ENCODE results near the gene NPAS4. TPM values are rescaled to one million over a fixed set of nuclear protein-coding genes. Genes with fewer than 3 reads are reported as not detected.

Gene NPAS4
- total RNA-seq, 1 experiment from 2014 or later, result 0.79 TPM

- Mint-ChIP-seq H3K27me3 (ENCODE audit: low read depth) (no peaks in the 10 kb centered on the region; the same call in 1 of the 2 replicates), H3K9me3 (peaks cover 10% of the 10 kb centered on the region), H3K4me1 (peaks cover 41% of the 10 kb centered on the region), H3K4me3 (peak overlapping the region; percentile 83), H3K27ac (no peak overlapping the region), H3K36me3 (peaks cover 7% of the 10 kb centered on the region; the same call in 1 of the 2 replicates)
- ChIA-PET CTCF (interaction anchor here (1.8 to 3.5 kb wide), 5 partner anchors 12 to 210 kb away, joined by 5 to 52 read pairs (median 20); partner anchors contain the start of genes DPP3, MRPL11 and RBM4B), POLR2A (interaction anchor here (3.5 kb wide), 1 partner anchor 12 kb away, joined by 22 read pairs; the partner anchor contains the start of gene DPP3)
- no peak for ATAC-seq
- DNase-seq (ENCODE audit: low spot score), result no peak
- no peak for TF ChIP-seq ZMAT4 (CRISPR knock-in tag; IDR thresholded peaks at IDR 0.05)
- no peak for TF ChIP-seq RORB (CRISPR knock-in tag; IDR thresholded peaks at IDR 0.05)
- no peak for TF ChIP-seq ZNF512 (CRISPR knock-in tag; IDR thresholded peaks at IDR 0.05; ENCODE audit: borderline replicate concordance)
- no peak for TF ChIP-seq JAZF1 (CRISPR knock-in tag; IDR thresholded peaks at IDR 0.05)
- TF ChIP-seq TEAD4 (CRISPR knock-in tag; IDR thresholded peaks at IDR 0.05), result no peak
- no peak for TF ChIP-seq SMAD3 (CRISPR knock-in tag; IDR thresholded peaks at IDR 0.05; ENCODE audit: borderline replicate concordance)
- no peak for TF ChIP-seq ETV6 (CRISPR knock-in tag; IDR thresholded peaks at IDR 0.05)
- no peak for TF ChIP-seq NFYB (CRISPR knock-in tag; conservative IDR thresholded peaks at IDR 0.05; ENCODE audit: low read depth)
- no peak for TF ChIP-seq GRHL2 (CRISPR knock-in tag; IDR thresholded peaks at IDR 0.05; ENCODE audit: insufficient replicate concordance, severe bottlenecking)
- TF ChIP-seq ZNF121 (CRISPR knock-in tag; IDR thresholded peaks at IDR 0.05), result no peak
- no peak for TF ChIP-seq E2F5 (CRISPR knock-in tag; IDR thresholded peaks at IDR 0.05)
- TF ChIP-seq ZNF416 (CRISPR knock-in tag; IDR thresholded peaks at IDR 0.05), result no peak
- TF ChIP-seq NR2C2 (CRISPR knock-in tag; IDR thresholded peaks at IDR 0.05), result no peak
- no peak for TF ChIP-seq IRF2 (CRISPR knock-in tag; IDR thresholded peaks at IDR 0.05; ENCODE audit: borderline replicate concordance, low read depth)
- TF ChIP-seq PREB (CRISPR knock-in tag; IDR thresholded peaks at IDR 0.05; ENCODE audit: borderline replicate concordance), result no peak
- no peak for TF ChIP-seq ZBTB21 (CRISPR knock-in tag; IDR thresholded peaks at IDR 0.05; ENCODE audit: borderline replicate concordance)
- TF ChIP-seq ATF3 (CRISPR knock-in tag; conservative IDR thresholded peaks at IDR 0.05), result no peak
These were observed 46.9 kb downstream of the NPAS4 start for GRCh38 chr11:66467756-66468155.

GRCh38 chr11:66468691-66469090 lies 47.9 kb downstream of the NPAS4 start:
- ATAC-seq, result no peak
- 0 out of 2 replicates have a peak, but pooled peaks cover under 1% of the 10 kb centered on the region for H3K36me3 Mint-ChIP-seq
- TF ChIP-seq GRHL2 (CRISPR knock-in tag; IDR thresholded peaks at IDR 0.05; ENCODE audit: insufficient replicate concordance, severe bottlenecking) (no peak), PREB (CRISPR knock-in tag; IDR thresholded peaks at IDR 0.05; ENCODE audit: borderline replicate concordance) (no peak), USF2 (CRISPR knock-in tag; IDR thresholded peaks at IDR 0.05) (no peak), CREB1 (CRISPR knock-in tag; IDR thresholded peaks at IDR 0.05) (no peak), HMGXB4 (CRISPR knock-in tag; IDR thresholded peaks at IDR 0.05) (no peak), ETV6 (CRISPR knock-in tag; IDR thresholded peaks at IDR 0.05) (no peak), ERG (CRISPR knock-in tag; IDR thresholded peaks at IDR 0.05) (no peak), ZBTB21 (CRISPR knock-in tag; IDR thresholded peaks at IDR 0.05; ENCODE audit: borderline replicate concordance) (no peak), ZNF263 (CRISPR knock-in tag; IDR thresholded peaks at IDR 0.05; ENCODE audit: low read depth) (no peak), NR1H2 (CRISPR knock-in tag; IDR thresholded peaks at IDR 0.05) (no peak)

More at GRCh38 chr11:66468691-66469090, 47.9 kb downstream of the NPAS4 start:
- H3K27me3 Mint-ChIP-seq (ENCODE audit: low read depth), result no peaks in the 10 kb centered on the region; the same call in 1 of the 2 replicates
- DNase-seq (ENCODE audit: low spot score), result no peak
- H3K9me3 Mint-ChIP-seq, result peaks cover under 1% of the 10 kb centered on the region; the same call in 1 of the 2 replicates
- CTCF ChIA-PET, result interaction anchor here (0.7 to 2.9 kb wide), 8 partner anchors 10 to 210 kb away, joined by 3 to 13 read pairs (median 6); partner anchors contain the start of genes DPP3 and MRPL11
- no peak overlapping the region for H3K27ac Mint-ChIP-seq
- H3K4me3 Mint-ChIP-seq, result peak overlapping the region; percentile 83
- POLR2A ChIA-PET, result interaction anchor here (2.8 kb wide), 1 partner anchor 11 kb away, joined by 8 read pairs; the partner anchor contains the start of gene DPP3
- peaks cover 41% of the 10 kb centered on the region for H3K4me1 Mint-ChIP-seq
